Liver (tissue), 9 donors: ENCODE measurements around the gene ZMYND8. TPM values are rescaled to one million over a fixed set of nuclear protein-coding genes. Genes with fewer than 3 reads are reported as not detected.
A peak's percentile ranks its signal among the peaks of the same experiment; 100 is the strongest.

Experiments used
- DNase-seq: peaks from one replicate; pipeline ENCODE4 v3.0.0-alpha.2; 2017; ENCODE audit warnings: low spot score
- H3K27ac ChIP-seq, 2 donors: one replicate each; pipeline ENCODE4 v1.7.0; 2013; ENCODE audit warnings: inconsistent platforms in 2 of 2, low read length in 2 of 2, control low read depth in 1 of 2, low read depth in 1 of 2, mild to moderate bottlenecking in 1 of 2
- H3K27me3 ChIP-seq, 4 donors: one replicate each; pipeline versions ENCODE4 v1.6.1 to v1.7.0; 2013; ENCODE audit warnings: low read length in 3 of 4, inconsistent platforms in 1 of 4, mild to moderate bottlenecking in 1 of 4, moderate library complexity in 1 of 4; ENCODE audit not compliant: control insufficient read depth in 4 of 4, insufficient read depth in 4 of 4
- H3K36me3 ChIP-seq, 4 donors: one replicate each; pipeline versions ENCODE4 v1.6.1 to v1.7.0; 2013; ENCODE audit warnings: low read length in 3 of 4, mild to moderate bottlenecking in 3 of 4, low read depth in 1 of 4, moderate library complexity in 1 of 4; ENCODE audit not compliant: control insufficient read depth in 4 of 4, insufficient read depth in 3 of 4
- H3K4me1 ChIP-seq, 4 donors: one replicate each; pipeline versions ENCODE4 v1.6.1 to v1.7.0; 2013; ENCODE audit warnings: low read length in 3 of 4, mild to moderate bottlenecking in 3 of 4, moderate library complexity in 1 of 4; ENCODE audit not compliant: control insufficient read depth in 4 of 4, insufficient read depth in 4 of 4
- H3K4me3 ChIP-seq, 3 donors: one replicate each; pipeline versions ENCODE4 v1.6.1 to v1.7.0; 2013; ENCODE audit warnings: low read length in 3 of 3, control low read depth in 1 of 3, low read depth in 1 of 3, mild to moderate bottlenecking in 1 of 3
- H3K9ac ChIP-seq, 2 donors: one replicate each; pipeline ENCODE4 v1.7.0; 2013; ENCODE audit warnings: low read length in 2 of 2, mild to moderate bottlenecking in 2 of 2, moderate library complexity in 2 of 2, control low read depth in 1 of 2, low read depth in 1 of 2
- H3K9me3 ChIP-seq, 4 donors: one replicate each; pipeline versions ENCODE4 v1.6.1 to v1.7.0; 2013; ENCODE audit warnings: low read length in 3 of 4; ENCODE audit not compliant: control insufficient read depth in 4 of 4
- ATF3 ChIP-seq: IDR thresholded peaks from 2 replicates; pipeline ENCODE4 v1.6.1; 2016; ENCODE audit warnings: antibody characterized with exemption
- CTCF ChIP-seq: fragments of 150-350 bp; IDR thresholded peaks from 2 replicates; pipeline ENCODE4 v1.5.1; 2017; ENCODE audit warnings: improper control_type of control experiment, low read depth, low read length; ENCODE audit not compliant: missing input control
- EGR1 ChIP-seq, 2 donors: IDR thresholded peaks; 2 replicates each; pipeline ENCODE4 v1.6.1; 2016 to 2018; ENCODE audit warnings: antibody characterized with exemption in 2 of 2, low read depth in 2 of 2
- FOXA1 ChIP-seq: IDR thresholded peaks from 2 replicates; pipeline ENCODE4 v1.6.1; 2016; ENCODE audit warnings: antibody characterized with exemption
- FOXA2 ChIP-seq: IDR thresholded peaks from 2 replicates; pipeline ENCODE4 v1.6.1; 2016; ENCODE audit warnings: antibody characterized with exemption
- GABPA ChIP-seq, 2 donors: IDR thresholded peaks in 1 of 2; conservative IDR thresholded peaks in 1 of 2; 2 replicates each; pipeline ENCODE4 v1.6.1; 2016; ENCODE audit warnings: antibody characterized with exemption in 2 of 2, mild to moderate bottlenecking in 1 of 2, moderate library complexity in 1 of 2
- HNF4A ChIP-seq, 2 donors: conservative IDR thresholded peaks; 2 replicates each; pipeline ENCODE4 v1.6.1; 2016; ENCODE audit warnings: antibody characterized with exemption in 2 of 2, mild to moderate bottlenecking in 2 of 2
- HNF4G ChIP-seq: IDR thresholded peaks from 2 replicates; pipeline ENCODE4 v1.6.1; 2016; ENCODE audit warnings: antibody characterized with exemption
- JUND ChIP-seq, 2 donors: IDR thresholded peaks; 2 replicates each; pipeline ENCODE4 v1.6.1; 2016; ENCODE audit warnings: antibody characterized with exemption in 2 of 2
- MAX ChIP-seq: IDR thresholded peaks from 2 replicates; pipeline ENCODE4 v1.6.1; 2016; ENCODE audit warnings: antibody characterized with exemption
- NR2F2 ChIP-seq: IDR thresholded peaks from 2 replicates; pipeline ENCODE4 v1.6.1; 2016; ENCODE audit warnings: antibody characterized with exemption
- REST ChIP-seq: IDR thresholded peaks from 2 replicates; pipeline ENCODE4 v1.6.1; 2016; ENCODE audit warnings: antibody characterized with exemption, mild to moderate bottlenecking
- RXRA ChIP-seq, 2 donors: IDR thresholded peaks; 2 replicates each; pipeline ENCODE4 v1.6.1; 2017 to 2018; ENCODE audit warnings: antibody characterized with exemption in 2 of 2, mild to moderate bottlenecking in 1 of 2
- SP1 ChIP-seq: IDR thresholded peaks from 2 replicates; pipeline ENCODE4 v1.6.1; 2018; ENCODE audit warnings: antibody characterized with exemption, mild to moderate bottlenecking
- TAF1 ChIP-seq: conservative IDR thresholded peaks from 2 replicates; pipeline ENCODE4 v1.6.1; 2016; ENCODE audit warnings: antibody characterized with exemption, mild to moderate bottlenecking
- YY1 ChIP-seq: IDR thresholded peaks from 2 replicates; pipeline ENCODE4 v1.6.1; 2016; ENCODE audit warnings: antibody characterized with exemption, mild to moderate bottlenecking
- WGBS: extraction: QIAGEN DNeasy Blood & Tissue Kit; methylation state at CpG from one replicate; pipeline ENCODE4 v1.1.7; 2013; 5-methylcytosine and 5-hydroxymethylcytosine counted together
- polyA plus RNA-seq, 2 donors: library from polyadenylated mRNA; stranded (reverse) in 1 of 2; unstranded in 1 of 2; fragments of 200-250 nt in 1 of 2; fragments of >200 nt in 1 of 2; fragmentation: Nextera tagmentation in 1 of 2; extraction: Ambion mirVana in 1 of 2; gene quantifications; one replicate each; pipeline versions ENCODE4 v1.2.1 to v1.2.3, GENCODE V29; 2013 to 2015
- total RNA-seq, 2 donors: library from RNA; depleted of rRNA; stranded (reverse); fragments of >200 nt; gene quantifications; one replicate each; pipeline ENCODE4 v1.2.3, GENCODE V29; 2014
- donor health status: healthy.
- donor health status: healthy.
- donor health status: healthy.
- donor health status: healthy.
- donor health status: healthy.

The ZMYND8 gene
- total and polyA plus RNA-seq, 4 donors: 3.3 to 23.5 (median 6.8) TPM

GRCh38 chr20:47314647-47315338, 41.7 kb downstream of the ZMYND8 start:
- H3K27ac ChIP-seq: peak overlapping the region; percentile 16 to 50
- H3K4me1 ChIP-seq: peaks cover 15 to 26% (median 22%) of the 10 kb centered on the region in 4 donors
- no peak for TF ChIP-seq FOXA2
- TF ChIP-seq HNF4A (conservative IDR thresholded peaks at IDR 0.05): no peak
- TF ChIP-seq GABPA (IDR thresholded peaks at IDR 0.05 in 1 of 2, conservative IDR thresholded peaks at IDR 0.05 in 1 of 2): no peak
- TF ChIP-seq NR2F2: no peak
- no peak for TF ChIP-seq RXRA (IDR thresholded peaks at IDR 0.05)
- no peak for TF ChIP-seq EGR1 (IDR thresholded peaks at IDR 0.05; ENCODE audit: low read depth in 2 of 2)
- TF ChIP-seq SP1: no peak
- no peak for TF ChIP-seq FOXA1
- TF ChIP-seq HNF4G: no peak
- no peak for TF ChIP-seq REST
- no peak for TF ChIP-seq ATF3
- no peak for TF ChIP-seq MAX
- TF ChIP-seq JUND (IDR thresholded peaks at IDR 0.05): no peak
- TF ChIP-seq CTCF: no peak
- no peak for TF ChIP-seq YY1
- TF ChIP-seq TAF1: no peak
- no peaks in the 10 kb centered on the region for H3K27me3 ChIP-seq
- 97% methylated on average over 3 of the region's 3 CpGs for WGBS
- H3K9me3 ChIP-seq: no peaks in the 10 kb centered on the region
- DNase-seq: no peak
- no peak overlapping the region for H3K4me3 ChIP-seq
- H3K36me3 ChIP-seq: peaks cover 0 to 4% (median 0%) of the 10 kb centered on the region in 4 donors
- no peak overlapping the region for H3K9ac ChIP-seq

- TF ChIP-seq HNF4A (conservative IDR thresholded peaks at IDR 0.05) (no peak), JUND (IDR thresholded peaks at IDR 0.05) (no peak), HNF4G (no peak)
- Histone ChIP-seq H3K27me3 (no peaks in the 10 kb centered on the region), H3K9ac (no peak overlapping the region), H3K4me1 (peaks cover 0 to 2% (median 1%) of the 10 kb centered on the region in 4 donors), H3K9me3 (no peaks in the 10 kb centered on the region), H3K27ac (no peak overlapping the region), H3K4me3 (no peak overlapping the region), H3K36me3 (peaks cover 0 to 10% (median 2%) of the 10 kb centered on the region in 4 donors)
- no peak for DNase-seq
- WGBS: 96% methylated on average over 11 of the region's 11 CpGs
These were observed 44.4 kb downstream of the ZMYND8 start for GRCh38 chr20:47311967-47312681.
